Stimulated activated CD8-positive, alpha-beta memory T cell treated with anti-CD3 and anti-CD28 coated beads, Interleukin-7, amount 100 ng/mL, for 48 hours (primary cell): ENCODE measurements around the gene MYO7B.

Experiments
- DNase-seq, 2 donors: peaks; one replicate each; pipeline ENCODE4 v3.0.0-alpha.2; 2020; ENCODE audit warnings: low read depth in 1 of 2; ENCODE audit errors: extremely low read depth in 1 of 2

The MYO7B gene

GRCh38 chr2:127607399-127607908 is 72.0 kb downstream of the MYO7B start:
- no peak for DNase-seq

GRCh38 chr2:127608061-127609030 is 72.9 kb downstream of the MYO7B start:
- no peak for DNase-seq

DNA sequence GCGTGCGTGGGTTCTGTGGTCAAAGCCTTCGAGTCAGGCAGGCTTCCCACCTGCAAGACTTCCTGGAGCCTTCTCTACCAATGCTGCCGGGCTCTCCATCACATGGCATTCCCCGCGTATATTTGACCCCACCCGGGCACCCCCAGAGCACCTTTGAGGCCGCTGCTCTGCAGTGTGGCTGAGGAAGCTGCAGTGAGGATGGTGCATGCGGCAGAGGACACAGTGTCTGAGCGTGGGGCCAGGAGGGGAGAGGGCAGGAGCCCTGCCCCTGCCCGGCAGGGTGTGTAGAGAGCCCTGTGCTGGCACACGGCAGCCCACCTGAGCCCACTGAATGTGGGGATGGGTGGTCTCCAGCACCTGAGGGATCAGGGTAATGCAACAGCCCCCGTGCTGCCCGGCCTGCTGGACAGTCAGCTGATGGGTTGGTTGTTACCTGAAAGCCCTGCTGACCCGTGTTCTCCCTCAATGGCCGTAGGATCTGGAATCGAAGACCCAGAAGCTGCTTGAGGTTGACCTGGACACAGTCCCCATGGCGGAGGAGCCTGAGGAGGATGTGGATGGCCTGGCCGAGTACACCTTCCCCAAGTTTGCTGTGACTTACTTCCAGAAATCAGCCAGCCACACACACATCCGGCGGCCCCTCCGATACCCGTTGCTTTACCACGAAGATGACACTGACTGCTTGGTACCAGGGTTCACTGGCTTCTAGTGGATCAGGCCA is 73.7 kb downstream of the MYO7B start:
- DNase-seq = no peak

DNA sequence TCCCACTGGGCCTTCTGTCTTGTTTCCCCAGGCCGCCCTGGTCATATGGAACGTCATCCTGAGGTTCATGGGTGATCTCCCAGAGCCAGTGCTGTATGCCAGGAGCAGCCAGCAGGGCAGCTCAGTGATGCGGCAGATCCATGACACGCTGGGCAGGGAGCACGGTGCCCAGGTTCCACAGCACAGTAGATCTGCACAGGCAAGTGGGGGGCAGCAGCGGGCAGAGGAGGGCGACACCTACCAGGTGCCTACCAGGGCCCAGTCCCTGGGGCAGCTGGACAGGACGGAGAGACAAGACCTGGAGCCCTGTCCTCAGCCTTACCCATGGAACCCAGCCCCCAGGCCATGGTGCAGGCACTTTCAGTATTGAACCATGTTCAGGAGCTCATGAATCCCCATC is 74.3 kb downstream of the MYO7B start:
- DNase-seq = no peak

DNA sequence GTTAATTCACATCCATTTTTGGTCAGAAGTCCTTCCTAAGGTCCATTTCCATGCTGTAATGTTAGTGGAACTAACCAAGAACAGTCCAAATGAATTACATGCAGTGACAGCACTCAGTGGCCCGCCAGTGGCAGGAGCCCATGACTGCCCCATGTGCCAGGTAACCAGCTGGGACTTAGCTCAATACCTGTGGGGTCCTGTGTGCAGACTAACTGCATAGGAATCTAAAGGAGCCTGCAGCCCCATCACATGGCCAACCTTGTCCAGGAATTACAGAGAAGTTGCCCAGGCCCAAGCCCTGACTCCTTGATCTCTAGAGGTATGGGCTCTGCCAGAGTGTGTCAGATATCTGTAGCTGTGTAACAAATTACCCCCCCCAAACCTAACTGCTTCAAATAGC is 75.1 kb downstream of the MYO7B start:
- no peak for DNase-seq

DNA sequence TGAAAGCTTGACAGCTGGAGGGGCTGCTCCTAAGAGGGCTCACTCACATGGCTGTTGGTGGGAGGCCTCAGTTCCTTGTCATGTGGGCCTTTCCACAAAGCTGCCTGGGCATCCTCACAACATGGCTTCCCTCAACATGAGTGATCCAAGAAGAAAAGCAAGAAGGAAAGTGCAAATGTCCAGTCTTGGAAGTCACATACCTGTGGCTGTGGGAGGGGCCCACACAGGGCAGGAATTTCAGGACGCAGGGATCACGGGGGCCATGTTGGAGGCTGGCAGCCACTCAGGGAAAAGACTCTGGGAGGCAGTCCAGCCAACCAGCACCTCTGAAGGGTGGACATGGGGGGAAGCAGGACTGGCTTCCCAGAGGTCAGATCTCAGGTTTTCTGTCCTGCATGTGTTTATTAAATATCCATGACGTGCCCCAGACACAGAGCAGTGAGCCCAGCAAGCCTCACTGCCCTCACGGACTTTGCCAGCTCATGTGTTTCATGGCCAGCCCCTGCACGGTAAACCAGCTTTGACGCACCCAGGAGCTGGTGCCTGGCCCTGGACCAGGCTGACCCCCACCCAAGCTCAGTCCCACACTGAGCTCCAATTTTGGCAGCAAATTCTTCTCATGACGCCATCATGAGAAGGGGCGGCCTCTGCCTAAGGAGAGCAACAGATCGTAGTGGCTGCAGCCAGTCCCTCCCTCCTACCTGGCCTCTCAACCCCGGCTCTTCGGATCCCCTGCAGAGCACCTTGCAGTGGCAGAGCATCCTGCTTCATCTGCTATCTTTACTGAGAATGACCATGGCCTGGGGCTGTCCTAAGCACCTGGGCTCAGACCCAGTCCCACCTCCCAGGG is 75.8 kb downstream of the MYO7B start:
- no peak for DNase-seq

- no peak for DNase-seq
Measured at GRCh38 chr2:127612111-127612822, 76.8 kb downstream of the MYO7B start.

- no peak for DNase-seq
Measured at GRCh38 chr2:127614246-127614645, 78.8 kb downstream of the MYO7B start.

DNA sequence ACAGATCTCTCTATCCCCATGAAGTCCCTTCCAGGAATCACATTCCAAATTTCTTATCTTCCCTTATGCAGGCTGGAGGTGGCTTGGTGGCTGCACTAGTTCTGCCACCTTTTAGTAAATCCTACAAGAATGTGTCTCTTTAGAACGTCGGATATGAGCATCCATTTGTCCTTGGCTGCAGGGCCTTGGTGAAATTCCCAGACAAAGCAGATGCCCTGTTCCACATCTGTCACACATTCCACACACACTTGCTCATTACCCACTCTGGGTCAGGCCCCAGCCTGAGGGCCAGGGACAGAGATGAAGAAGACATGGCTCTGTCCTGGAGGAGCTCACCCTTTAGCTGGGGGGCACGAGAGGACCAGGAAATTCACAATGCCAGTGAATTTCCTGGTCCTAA is 79.2 kb downstream of the MYO7B start:
- no peak for DNase-seq

DNA sequence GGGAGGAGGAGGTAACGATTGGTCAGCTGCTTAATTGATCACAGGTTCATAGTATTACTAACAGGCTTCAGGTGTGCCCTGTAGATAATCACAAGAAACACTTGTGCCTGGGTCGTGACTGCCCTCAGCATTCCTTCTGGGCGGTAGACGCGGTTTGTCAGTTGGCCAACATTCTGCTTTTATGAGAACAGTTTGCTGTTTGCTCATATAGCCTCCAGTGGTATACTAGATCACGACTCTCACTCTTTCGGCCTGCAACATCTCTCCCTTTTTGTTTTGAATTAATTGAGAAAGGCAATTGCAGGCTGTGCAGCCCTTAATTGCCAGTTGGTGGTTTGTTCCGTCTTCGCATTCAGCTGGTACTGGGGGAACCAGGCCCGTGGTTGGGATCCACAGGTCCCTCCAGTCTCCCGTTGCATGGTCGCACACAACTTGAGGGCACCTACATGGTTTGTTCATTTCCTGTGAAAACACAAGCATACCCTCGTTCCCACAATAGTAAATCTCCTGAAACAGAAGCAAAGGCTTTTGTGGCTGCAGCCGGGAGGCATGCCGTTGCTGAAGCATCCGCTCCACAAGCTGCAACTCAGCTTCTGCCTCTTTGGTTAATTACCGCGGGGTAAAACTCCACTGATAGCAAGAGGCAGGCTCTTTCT is 80.2 kb downstream of the MYO7B start:
- DNase-seq = no peak

DNA sequence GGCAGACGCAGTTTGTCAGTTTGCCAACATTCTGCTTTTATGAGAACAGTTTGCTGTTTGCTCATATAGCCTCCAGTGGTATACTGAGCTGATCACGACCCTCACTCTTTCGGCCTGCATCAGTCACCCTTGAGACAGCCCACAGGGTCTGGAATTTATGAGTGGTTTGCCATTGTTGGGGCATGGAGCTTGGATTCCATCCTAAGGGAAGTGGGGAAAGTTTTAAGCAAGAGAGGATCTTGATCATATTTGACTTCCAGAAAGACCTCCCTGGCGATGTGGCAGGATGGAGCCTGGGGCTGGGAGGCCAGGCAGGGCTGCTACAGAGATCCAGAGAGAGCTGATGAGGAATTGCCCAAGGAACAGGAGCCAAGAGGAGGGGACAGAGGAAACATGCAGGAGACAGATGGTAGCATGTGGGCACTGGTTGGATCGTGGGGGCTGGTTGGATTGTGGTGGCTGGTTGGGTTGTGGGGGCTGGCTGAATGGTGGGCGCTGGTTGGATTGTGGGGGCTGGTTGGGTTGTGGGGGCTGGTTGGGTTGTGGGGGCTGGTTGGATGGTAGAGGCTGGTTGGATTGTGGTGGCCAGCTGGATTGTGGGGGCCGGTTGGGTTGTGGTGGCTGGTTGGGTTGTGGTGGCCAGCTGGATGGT is 83.2 kb downstream of the MYO7B start:
- no peak for DNase-seq

- no peak for DNase-seq
Measured at GRCh38 chr2:127619203-127619590, 83.7 kb downstream of the MYO7B start.

- no peak for DNase-seq
Measured at GRCh38 chr2:127619877-127620705, 84.6 kb downstream of the MYO7B start.

DNA sequence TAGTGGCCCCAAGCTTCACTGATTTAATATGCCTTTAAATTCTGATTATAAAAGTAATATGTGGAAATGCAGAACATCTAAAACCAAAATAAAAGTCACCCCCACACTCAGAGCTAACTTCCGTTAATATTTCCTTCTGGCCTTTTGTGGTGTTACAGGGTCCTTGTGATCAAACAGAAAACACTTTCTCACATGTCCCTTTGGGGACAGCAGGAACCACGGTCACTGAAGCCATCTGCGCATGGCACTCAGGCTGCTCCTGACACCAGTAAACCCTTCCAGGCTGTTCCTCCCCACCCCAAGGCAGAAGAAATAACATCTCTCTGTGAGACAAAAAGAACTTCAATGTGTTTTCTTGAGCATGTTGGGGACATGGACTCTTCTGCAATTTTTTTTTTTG is 85.4 kb downstream of the MYO7B start:
- DNase-seq = no peak

DNA sequence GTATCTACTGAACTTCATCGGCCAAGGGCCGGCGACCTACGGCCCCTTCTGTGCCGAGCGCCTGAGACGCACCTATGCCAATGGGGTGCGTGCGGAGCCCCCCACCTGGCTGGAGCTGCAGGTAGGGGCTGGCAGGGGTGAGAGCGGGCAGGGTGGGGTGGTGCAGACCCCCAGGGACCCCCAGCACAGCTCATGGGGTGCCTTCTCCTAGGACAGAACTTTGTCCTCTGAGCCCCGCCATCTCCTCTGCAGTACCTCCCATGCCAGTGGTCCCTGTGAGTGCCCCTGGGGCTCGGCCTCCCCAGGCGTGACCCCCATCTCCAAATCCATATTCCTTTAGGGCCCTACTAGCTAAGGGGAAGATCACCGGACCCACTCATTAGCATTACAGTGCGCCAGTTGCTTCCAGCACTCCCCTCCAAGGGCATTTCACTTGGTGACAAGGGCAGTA is 86.5 kb downstream of the MYO7B start:
- no peak for DNase-seq

DNA sequence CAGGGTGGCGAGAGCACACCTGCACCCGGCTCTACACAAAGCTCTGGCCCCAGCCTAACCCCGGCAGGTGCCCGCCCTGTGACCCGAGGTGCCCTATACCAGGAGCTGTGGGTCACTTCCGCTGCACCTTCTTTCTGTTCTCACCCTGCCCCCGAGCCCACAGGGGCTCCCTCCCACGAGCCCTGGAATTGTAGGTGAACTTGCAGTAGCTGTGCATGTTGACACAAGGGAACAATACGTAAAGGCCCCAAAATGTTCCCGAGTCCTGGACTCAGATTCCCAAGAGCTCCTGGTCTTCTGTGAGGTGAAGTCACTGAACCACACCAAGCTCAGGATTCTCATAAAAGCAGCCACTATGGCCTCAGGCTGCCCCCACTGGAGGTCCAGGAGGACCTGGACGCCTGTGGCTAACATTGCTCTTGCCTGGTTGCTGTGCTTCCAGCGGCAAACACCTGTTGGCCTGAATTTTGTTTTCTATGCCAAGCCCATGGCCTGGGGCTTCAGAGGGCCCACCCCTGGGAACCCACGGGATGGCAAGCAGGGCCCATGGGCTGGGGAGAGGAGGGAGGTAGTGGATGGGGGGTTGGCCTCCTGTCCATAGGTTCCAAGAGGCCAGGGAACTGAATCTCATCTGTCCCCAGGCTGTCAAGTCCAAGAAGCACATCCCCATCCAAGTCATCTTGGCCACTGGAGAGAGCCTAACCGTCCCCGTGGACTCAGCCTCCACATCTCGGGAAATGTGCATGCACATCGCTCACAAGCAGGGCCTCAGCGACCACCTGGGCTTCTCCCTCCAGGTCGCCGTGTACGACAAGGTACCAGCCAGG is 87.3 kb downstream of the MYO7B start:
- DNase-seq = no peak
